ENCODE measurements around the gene CNDP1.

DNA sequence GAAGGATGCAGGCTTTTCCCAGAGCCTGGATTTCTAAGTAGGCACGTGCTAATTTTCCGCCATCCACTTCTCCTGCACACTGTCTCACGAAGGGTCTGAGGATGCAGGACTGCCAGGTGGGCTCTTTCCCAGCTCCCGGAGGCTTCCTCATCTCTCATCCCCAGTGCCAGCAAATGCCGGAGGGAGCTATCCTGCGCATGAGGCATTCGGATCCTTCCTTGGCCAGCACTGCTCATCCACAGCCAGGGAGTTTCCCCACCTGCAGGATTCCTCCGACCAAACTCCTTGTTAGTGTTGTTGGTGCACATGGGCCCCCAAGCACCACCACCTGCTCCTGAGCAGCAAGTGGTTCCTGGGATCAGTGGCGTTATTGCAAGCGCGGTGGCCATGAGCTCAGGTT lies 5.0 kb downstream of the CNDP1 start:
- TF ChIP-seq, protein P1, sequence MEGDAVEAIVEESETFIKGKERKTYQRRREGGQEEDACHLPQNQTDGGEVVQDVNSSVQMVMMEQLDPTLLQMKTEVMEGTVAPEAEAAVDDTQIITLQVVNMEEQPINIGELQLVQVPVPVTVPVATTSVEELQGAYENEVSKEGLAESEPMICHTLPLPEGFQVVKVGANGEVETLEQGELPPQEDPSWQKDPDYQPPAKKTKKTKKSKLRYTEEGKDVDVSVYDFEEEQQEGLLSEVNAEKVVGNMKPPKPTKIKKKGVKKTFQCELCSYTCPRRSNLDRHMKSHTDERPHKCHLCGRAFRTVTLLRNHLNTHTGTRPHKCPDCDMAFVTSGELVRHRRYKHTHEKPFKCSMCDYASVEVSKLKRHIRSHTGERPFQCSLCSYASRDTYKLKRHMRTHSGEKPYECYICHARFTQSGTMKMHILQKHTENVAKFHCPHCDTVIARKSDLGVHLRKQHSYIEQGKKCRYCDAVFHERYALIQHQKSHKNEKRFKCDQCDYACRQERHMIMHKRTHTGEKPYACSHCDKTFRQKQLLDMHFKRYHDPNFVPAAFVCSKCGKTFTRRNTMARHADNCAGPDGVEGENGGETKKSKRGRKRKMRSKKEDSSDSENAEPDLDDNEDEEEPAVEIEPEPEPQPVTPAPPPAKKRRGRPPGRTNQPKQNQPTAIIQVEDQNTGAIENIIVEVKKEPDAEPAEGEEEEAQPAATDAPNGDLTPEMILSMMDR (IDR thresholded peaks at IDR 0.05; ENCODE audit: insufficient read depth, low read depth, low read length), result no peak
- TF ChIP-seq EZH2 (IDR thresholded peaks at IDR 0.05; ENCODE audit: insufficient read depth, low read length), result no peak
